Spleen (tissue), 7 donors: ENCODE measurements around the gene KCNE4.

Experiments
- CTCF ChIP-seq, 11 experiments: fragments of 200-600 bp in 7 of 11; fragments of 450-650 bp in 4 of 11; sonication (generic) in 4 of 11; IDR thresholded peaks in 8 of 11; conservative IDR thresholded peaks in 3 of 11; 1 replicate in 7 of 11; 2 replicates in 4 of 11; pipeline versions ENCODE4 v1.4.0 to v1.8.0; 2016 to 2021; ENCODE audit warnings: antibody characterized with exemption in 11 of 11, inconsistent platforms in 4 of 11, mild to moderate bottlenecking in 1 of 11
- POLR2A ChIP-seq, 3 donors: fragments of 450-650 bp; IDR thresholded peaks; one replicate each; pipeline ENCODE4 v1.5.1; 2017; ENCODE audit warnings: antibody characterized with exemption in 3 of 3, mild to moderate bottlenecking in 1 of 3
- POLR2AphosphoS5 ChIP-seq, 3 donors: sonication (generic); formaldehyde crosslinking; IDR thresholded peaks; one replicate each; pipeline ENCODE4 v1.5.1; 2017; ENCODE audit warnings: antibody characterized with exemption in 3 of 3
- donor health status: DM: no; HTN: no; CAD: no; lungs with moderate emphysema.
- donor health status: DM: no; HTN: no; CAD: no.
- donor health status: DM: no; HTN: no; CAD: no.

- TF ChIP-seq CTCF (IDR thresholded peaks at IDR 0.05 in 8 of 11, conservative IDR thresholded peaks at IDR 0.05 in 3 of 11) (no peak), POLR2AphosphoS5 (IDR thresholded peaks at IDR 0.05) (no peak), POLR2A (IDR thresholded peaks at IDR 0.05) (no peak)
Measured at GRCh38 chr2:223034221-223034975, 17.6 kb upstream of the KCNE4 start.
